Measurements from ENCODE around the gene CRYAA.
"Not testable (repeated sequence)": the region's sequence is repeated elsewhere in the genome, so short reads cannot be mapped to it uniquely, and the experiment has no call there.

Gene CRYAA

GRCh38 chr21:43168708-43169107 is at the start of gene CRYAA:
Gene CRYAA, plus strand, starts transcription at chr21:43169008. Its CDS starts 92 bp downstream, at chr21:43169100.
- DNase-seq (ENCODE audit: low read depth in 2 of 2), result not testable (repeated sequence)

- not testable (repeated sequence) for DNase-seq (ENCODE audit: low read depth in 2 of 2)
These were observed 38.7 kb upstream of the CRYAA start for GRCh38 chr21:43130094-43130493.

GRCh38 chr21:43134520-43134919 is 34.3 kb upstream of the CRYAA start:
- not testable (repeated sequence) for DNase-seq (ENCODE audit: low read depth in 2 of 2)

- not testable (repeated sequence) for DNase-seq (ENCODE audit: low read depth in 2 of 2)
These were observed 29.9 kb upstream of the CRYAA start for GRCh38 chr21:43138944-43139343.

- DNase-seq (ENCODE audit: low read depth in 2 of 2), result not testable (repeated sequence)
These were observed 27.4 kb upstream of the CRYAA start for GRCh38 chr21:43141407-43141806.

- DNase-seq (ENCODE audit: low read depth in 2 of 2), result not testable (repeated sequence)
These were observed 22.2 kb upstream of the CRYAA start for GRCh38 chr21:43146637-43147036.

- not testable (repeated sequence) for DNase-seq (ENCODE audit: low read depth in 2 of 2)
These were observed 20.8 kb upstream of the CRYAA start for GRCh38 chr21:43147999-43148398.

GRCh38 chr21:43149344-43149743 is 19.5 kb upstream of the CRYAA start:
- not testable (repeated sequence) for DNase-seq (ENCODE audit: low read depth in 2 of 2)

GRCh38 chr21:43153601-43154000 is 15.2 kb upstream of the CRYAA start:
- not testable (repeated sequence) for DNase-seq (ENCODE audit: low read depth in 2 of 2)

- DNase-seq (ENCODE audit: low read depth in 2 of 2), result not testable (repeated sequence)
These were observed 9.3 kb upstream of the CRYAA start for GRCh38 chr21:43159279-43160175.

GRCh38 chr21:43161826-43162707 is 6.7 kb upstream of the CRYAA start:
- not testable (repeated sequence) for DNase-seq (ENCODE audit: low read depth in 2 of 2)

GRCh38 chr21:43162708-43163205 is 6.1 kb upstream of the CRYAA start:
- DNase-seq (ENCODE audit: low read depth in 2 of 2), result not testable (repeated sequence)

- DNase-seq (ENCODE audit: low read depth in 2 of 2), result not testable (repeated sequence)
These were observed 4.0 kb upstream of the CRYAA start for GRCh38 chr21:43164823-43165222.

- not testable (repeated sequence) for DNase-seq (ENCODE audit: low read depth in 2 of 2)
These were observed 3.1 kb upstream of the CRYAA start for GRCh38 chr21:43165734-43166133.

GRCh38 chr21:43169230-43169886 is 550 bp downstream of the CRYAA start:
- DNase-seq (ENCODE audit: low read depth in 2 of 2), result not testable (repeated sequence)

- DNase-seq (ENCODE audit: low read depth in 2 of 2), result not testable (repeated sequence)
These were observed 1.1 kb downstream of the CRYAA start for GRCh38 chr21:43169891-43170290.

GRCh38 chr21:43172812-43173211 is 4.0 kb downstream of the CRYAA start:
- DNase-seq (ENCODE audit: low read depth in 2 of 2), result not testable (repeated sequence)

GRCh38 chr21:43173438-43173837 is 4.6 kb downstream of the CRYAA start:
- DNase-seq (ENCODE audit: low read depth in 2 of 2), result not testable (repeated sequence)

GRCh38 chr21:43173930-43174329 is 5.1 kb downstream of the CRYAA start:
- DNase-seq (ENCODE audit: low read depth in 2 of 2), result not testable (repeated sequence)

- not testable (repeated sequence) for DNase-seq (ENCODE audit: low read depth in 2 of 2)
These were observed 6.2 kb downstream of the CRYAA start for GRCh38 chr21:43174998-43175397.

GRCh38 chr21:43176621-43177020 is 7.8 kb downstream of the CRYAA start:
- not testable (repeated sequence) for DNase-seq (ENCODE audit: low read depth in 2 of 2)
